H9 (cell line): ENCODE results near the gene TMOD3. TPM values are rescaled to one million over a fixed set of nuclear protein-coding genes. Genes with fewer than 3 reads are reported as not detected.

Experiments used
- DNase-seq: peaks from one replicate; pipeline ENCODE4 v3.0.0-alpha.2; 2017
- H2AFZ ChIP-seq: one replicate; pipeline ENCODE4 v1.6.1; 2013; ENCODE audit warnings: mild to moderate bottlenecking, low read length, control low read depth, moderate library complexity
- H2AK5ac ChIP-seq: 2 replicates; pipeline ENCODE4 v1.6.1; 2013; ENCODE audit warnings: low read length, control low read depth, mixed read lengths; ENCODE audit not compliant: insufficient read length
- H2BK120ac ChIP-seq: one replicate; pipeline ENCODE4 v1.6.1; 2013; ENCODE audit warnings: low read depth, mild to moderate bottlenecking, low read length, control low read depth, inconsistent platforms; ENCODE audit not compliant: poor library complexity, severe bottlenecking
- H2BK12ac ChIP-seq: 2 replicates; pipeline ENCODE4 v1.6.1; 2013; ENCODE audit warnings: low read length, control low read depth, mixed read lengths, low read depth; ENCODE audit not compliant: insufficient read length
- H2BK15ac ChIP-seq: 2 replicates; pipeline ENCODE4 v1.6.1; 2013; ENCODE audit warnings: low read depth, low read length, control low read depth
- H2BK20ac ChIP-seq: one replicate; pipeline ENCODE4 v1.6.1; 2013; ENCODE audit warnings: low read depth, mild to moderate bottlenecking, low read length, control low read depth, inconsistent platforms; ENCODE audit not compliant: poor library complexity, severe bottlenecking
- H2BK5ac ChIP-seq: 2 replicates; pipeline ENCODE4 v1.6.1; 2013; ENCODE audit warnings: low read length, control low read depth, mixed read lengths; ENCODE audit not compliant: insufficient read length
- H3K14ac ChIP-seq: 2 replicates; pipeline ENCODE4 v1.6.1; 2013; ENCODE audit warnings: low read length, control low read depth; ENCODE audit not compliant: insufficient read depth
- H3K18ac ChIP-seq: 2 replicates; pipeline ENCODE4 v1.6.1; 2013; ENCODE audit warnings: low read depth, mild to moderate bottlenecking, mixed read lengths, low read length, control low read depth; ENCODE audit not compliant: insufficient read length
- H3K23ac ChIP-seq: 2 replicates; pipeline ENCODE4 v1.6.1; 2013; ENCODE audit warnings: low read length, control low read depth, mixed read lengths, low read depth; ENCODE audit not compliant: insufficient read length
- H3K23me2 ChIP-seq: 2 replicates; pipeline ENCODE4 v1.6.1; 2013; ENCODE audit warnings: low read depth, mild to moderate bottlenecking, mixed read lengths, low read length, control low read depth; ENCODE audit not compliant: insufficient read length, poor library complexity, severe bottlenecking
- H3K27ac ChIP-seq: 2 replicates; pipeline ENCODE4 v1.5.1; 2013; ENCODE audit warnings: low read length, control low read depth, mixed read lengths, low read depth; ENCODE audit not compliant: insufficient read length
- H3K27me3 ChIP-seq: 2 replicates; pipeline ENCODE4 v1.6.1; 2013; ENCODE audit warnings: low read length, control low read depth, inconsistent platforms; ENCODE audit not compliant: insufficient read depth
- H3K4ac ChIP-seq: 2 replicates; pipeline ENCODE4 v1.6.1; 2013; ENCODE audit warnings: low read depth, mild to moderate bottlenecking, control low read depth, inconsistent platforms, low read length, moderate library complexity
- H3K4me1 ChIP-seq: 2 replicates; pipeline ENCODE4 v1.6.1; 2013; ENCODE audit warnings: low read length, control low read depth, inconsistent platforms; ENCODE audit not compliant: insufficient read depth
- H3K4me2 ChIP-seq: 2 replicates; pipeline ENCODE4 v1.6.1; 2013; ENCODE audit warnings: low read length, control low read depth, mixed read lengths; ENCODE audit not compliant: insufficient read length, insufficient read depth
- H3K56ac ChIP-seq: 2 replicates; pipeline ENCODE4 v1.6.1; 2013; ENCODE audit warnings: low read depth, mild to moderate bottlenecking, mixed read lengths, low read length, control low read depth; ENCODE audit not compliant: insufficient read length
- H3K79me1 ChIP-seq: 2 replicates; pipeline ENCODE4 v1.6.1; 2013; ENCODE audit warnings: low read depth, mild to moderate bottlenecking, moderate library complexity, low read length, control low read depth, inconsistent platforms; ENCODE audit not compliant: insufficient read depth, poor library complexity, severe bottlenecking
- H3K79me2 ChIP-seq: 2 replicates; pipeline ENCODE4 v1.6.1; 2013; ENCODE audit warnings: low read length, control low read depth, inconsistent platforms; ENCODE audit not compliant: insufficient read depth
- H3K9ac ChIP-seq: 2 replicates; pipeline ENCODE4 v1.6.1; 2013; ENCODE audit warnings: low read length, control low read depth, mixed read lengths; ENCODE audit not compliant: insufficient read length; ENCODE audit errors: extremely low read depth
- H3K9me3 ChIP-seq: one replicate; pipeline ENCODE4 v1.6.1; 2013; ENCODE audit warnings: low read depth, low read length, inconsistent platforms; ENCODE audit not compliant: control insufficient read depth
- H3T11ph ChIP-seq: one replicate; pipeline ENCODE4 v1.6.1; 2013; ENCODE audit warnings: mild to moderate bottlenecking, low read length, control low read depth, inconsistent platforms
- H4K20me1 ChIP-seq: one replicate; pipeline ENCODE4 v1.6.1; 2013; ENCODE audit not compliant: control insufficient read depth, insufficient read length, insufficient read depth
- H4K5ac ChIP-seq: 2 replicates; pipeline ENCODE4 v1.6.1; 2013; ENCODE audit warnings: low read depth, mild to moderate bottlenecking, mixed read lengths, low read length, control low read depth; ENCODE audit not compliant: insufficient read length
- H4K8ac ChIP-seq: replicated peaks from 2 replicates; pipeline ENCODE4 v1.6.1; 2013; ENCODE audit warnings: low read length, control low read depth, mixed read lengths, low read depth; ENCODE audit not compliant: insufficient read length
- H4K91ac ChIP-seq: 2 replicates; pipeline ENCODE4 v1.6.1; 2013; ENCODE audit warnings: low read depth, mild to moderate bottlenecking, moderate library complexity, mixed read lengths, low read length, control low read depth; ENCODE audit not compliant: insufficient read length
- H3K27ac Mint-ChIP-seq, 3 experiments: 2 replicates in 2 of 3; 3 replicates in 1 of 3; pipeline ENCODE4 v1.8.0; 2020 to 2021; ENCODE audit warnings: mixed read lengths in 3 of 3, mild to moderate bottlenecking in 1 of 3, moderate library complexity in 1 of 3
- H3K27me3 Mint-ChIP-seq: 2 replicates; pipeline ENCODE4 v1.8.0; 2021; ENCODE audit warnings: low read depth, mild to moderate bottlenecking, moderate library complexity, mixed read lengths
- H3K36me3 Mint-ChIP-seq, 3 experiments: 2 replicates in 2 of 3; 3 replicates in 1 of 3; pipeline ENCODE4 v1.8.0; 2020 to 2021; ENCODE audit warnings: low read depth in 3 of 3, mixed read lengths in 3 of 3; ENCODE audit not compliant: insufficient read depth in 1 of 3
- H3K4me1 Mint-ChIP-seq, 2 experiments: 2 replicates each; pipeline ENCODE4 v1.8.0; 2020; ENCODE audit warnings: mixed read lengths in 2 of 2
- H3K4me3 Mint-ChIP-seq, 2 experiments: 2 replicates in 1 of 2; 3 replicates in 1 of 2; pipeline ENCODE4 v1.8.0; 2020 to 2021; ENCODE audit warnings: mild to moderate bottlenecking in 2 of 2, mixed read lengths in 2 of 2, moderate library complexity in 1 of 2
- H3K9me3 Mint-ChIP-seq, 2 experiments: 2 replicates in 1 of 2; 3 replicates in 1 of 2; pipeline ENCODE4 v1.8.0; 2020; ENCODE audit warnings: mild to moderate bottlenecking in 2 of 2, mixed read lengths in 2 of 2, moderate library complexity in 1 of 2
- WGBS: extraction: QIAGEN DNeasy Blood & Tissue Kit; methylation state at CpG from one replicate; pipeline ENCODE4 v1.1.7; 2013; ENCODE audit warnings: missing lambda C conversion rate, low lambda C conversion rate, mixed read lengths; ENCODE audit not compliant: insufficient read length; ENCODE audit errors: extremely low coverage; 5-methylcytosine and 5-hydroxymethylcytosine counted together
- total RNA-seq: library from RNA; stranded (reverse); gene quantifications from 2 replicates; pipeline ENCODE4 v1.2.1, GENCODE V29; 2021
- TF ChIP-seq, protein P1 (sequence below): fragments of 200-600 bp; sonication (generic); conservative IDR thresholded peaks from 3 replicates; pipeline ENCODE4 v1.8.0; 2021; ENCODE audit warnings: antibody characterized with exemption, mild to moderate bottlenecking

Gene TMOD3
- total RNA-seq, 1 experiment from 2014 or later: 24.7 TPM

DNA sequence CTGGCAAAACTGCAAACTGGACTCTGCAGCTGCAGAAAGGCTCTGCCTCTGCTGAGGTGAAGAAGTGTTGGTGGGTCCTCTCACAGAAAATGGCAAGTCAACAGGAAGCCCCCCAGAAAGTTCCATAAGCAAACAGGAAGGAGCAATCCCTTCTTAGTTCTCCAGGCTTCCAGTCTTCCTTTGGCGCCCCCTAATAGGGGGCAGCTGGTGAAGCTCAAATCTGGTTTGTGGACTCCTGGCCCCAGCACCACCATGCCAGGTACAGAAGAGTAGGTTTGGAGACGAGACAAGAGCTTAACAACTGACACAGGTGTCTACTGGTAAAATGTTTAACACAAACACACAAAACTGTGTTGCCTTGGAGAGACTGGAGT is 106.6 kb downstream of the TMOD3 start:
- H4K5ac ChIP-seq: no peak overlapping the region
- peak overlapping the region; percentile 53 to 69 for H3K4me3 Mint-ChIP-seq
- H3K27me3 Mint-ChIP-seq: no peaks in the 10 kb centered on the region
- no peak overlapping the region for H3K23ac ChIP-seq
- peaks cover 4 to 6% of the 10 kb centered on the region in 2 experiments; a peak in 3 of 4 replicates for H3K4me1 Mint-ChIP-seq
- H2BK20ac ChIP-seq: no peak overlapping the region
- H4K20me1 ChIP-seq: no peaks in the 10 kb centered on the region
- no peaks in the 10 kb centered on the region for H3K9me3 ChIP-seq
- no peaks in the 10 kb centered on the region for H3K79me2 ChIP-seq
- no peak overlapping the region for H3K27ac ChIP-seq
- H3K9ac ChIP-seq: no peak overlapping the region
- no peak overlapping the region for H3T11ph ChIP-seq
- H2BK5ac ChIP-seq: no peak overlapping the region
- no peaks in the 10 kb centered on the region for H3K9me3 Mint-ChIP-seq
- H3K4ac ChIP-seq: no peak overlapping the region
- no peak overlapping the region for H3K56ac ChIP-seq
- H2BK120ac ChIP-seq: no peak overlapping the region
- TF ChIP-seq, protein P1, sequence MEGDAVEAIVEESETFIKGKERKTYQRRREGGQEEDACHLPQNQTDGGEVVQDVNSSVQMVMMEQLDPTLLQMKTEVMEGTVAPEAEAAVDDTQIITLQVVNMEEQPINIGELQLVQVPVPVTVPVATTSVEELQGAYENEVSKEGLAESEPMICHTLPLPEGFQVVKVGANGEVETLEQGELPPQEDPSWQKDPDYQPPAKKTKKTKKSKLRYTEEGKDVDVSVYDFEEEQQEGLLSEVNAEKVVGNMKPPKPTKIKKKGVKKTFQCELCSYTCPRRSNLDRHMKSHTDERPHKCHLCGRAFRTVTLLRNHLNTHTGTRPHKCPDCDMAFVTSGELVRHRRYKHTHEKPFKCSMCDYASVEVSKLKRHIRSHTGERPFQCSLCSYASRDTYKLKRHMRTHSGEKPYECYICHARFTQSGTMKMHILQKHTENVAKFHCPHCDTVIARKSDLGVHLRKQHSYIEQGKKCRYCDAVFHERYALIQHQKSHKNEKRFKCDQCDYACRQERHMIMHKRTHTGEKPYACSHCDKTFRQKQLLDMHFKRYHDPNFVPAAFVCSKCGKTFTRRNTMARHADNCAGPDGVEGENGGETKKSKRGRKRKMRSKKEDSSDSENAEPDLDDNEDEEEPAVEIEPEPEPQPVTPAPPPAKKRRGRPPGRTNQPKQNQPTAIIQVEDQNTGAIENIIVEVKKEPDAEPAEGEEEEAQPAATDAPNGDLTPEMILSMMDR: peak; percentile 55
- H3K4me2 ChIP-seq: no peak overlapping the region
- H3K14ac ChIP-seq: no peak overlapping the region
- WGBS: no CpG with 5 or more reads among the region's 2 CpGs
- H3K36me3 Mint-ChIP-seq: peaks cover 8 to 34% (median 15%) of the 10 kb centered on the region in 3 experiments; a peak in 6 of 7 replicates
- no peak overlapping the region for H3K18ac ChIP-seq
- no peak overlapping the region for H4K8ac ChIP-seq
- H3K4me1 ChIP-seq: no peaks in the 10 kb centered on the region
- H2AK5ac ChIP-seq: no peak overlapping the region
- H3K27me3 ChIP-seq: no peaks in the 10 kb centered on the region
- H2BK12ac ChIP-seq: no peak overlapping the region
- no peak overlapping the region for H2AFZ ChIP-seq
- no peak overlapping the region for H2BK15ac ChIP-seq
- peak; percentile 42 for DNase-seq
- no peaks in the 10 kb centered on the region for H3K79me1 ChIP-seq
- no peaks in the 10 kb centered on the region for H3K23me2 ChIP-seq
- H3K27ac Mint-ChIP-seq: peak overlapping the region in 2 of 3 experiments; percentile 14 to 68; a peak in 2 of 7 replicates
- no peak overlapping the region for H4K91ac ChIP-seq
